Prostate gland (tissue), 2 donors: Measurements from ENCODE around the gene TIMM10.

Experiments
- POLR2A ChIP-seq: fragments of 450-650 bp; IDR thresholded peaks from one replicate; pipeline ENCODE4 v1.6.1; 2016; ENCODE audit warnings: antibody characterized with exemption, mild to moderate bottlenecking
- TF ChIP-seq, protein P1 (sequence below), 4 experiments: fragments of 200-600 bp in 2 of 4; fragments of 450-650 bp in 2 of 4; sonication (generic) in 2 of 4; IDR thresholded peaks; 1 replicate in 3 of 4; 2 replicates in 1 of 4; pipeline ENCODE4 v1.5.1; 2016 to 2019; ENCODE audit warnings: antibody characterized with exemption in 4 of 4, mild to moderate bottlenecking in 2 of 4, moderate library complexity in 2 of 4

GRCh38 chr11:57530215-57530595 lies 349 bp downstream of the TIMM10 start:
- no peak for TF ChIP-seq POLR2A
- TF ChIP-seq, protein P1, sequence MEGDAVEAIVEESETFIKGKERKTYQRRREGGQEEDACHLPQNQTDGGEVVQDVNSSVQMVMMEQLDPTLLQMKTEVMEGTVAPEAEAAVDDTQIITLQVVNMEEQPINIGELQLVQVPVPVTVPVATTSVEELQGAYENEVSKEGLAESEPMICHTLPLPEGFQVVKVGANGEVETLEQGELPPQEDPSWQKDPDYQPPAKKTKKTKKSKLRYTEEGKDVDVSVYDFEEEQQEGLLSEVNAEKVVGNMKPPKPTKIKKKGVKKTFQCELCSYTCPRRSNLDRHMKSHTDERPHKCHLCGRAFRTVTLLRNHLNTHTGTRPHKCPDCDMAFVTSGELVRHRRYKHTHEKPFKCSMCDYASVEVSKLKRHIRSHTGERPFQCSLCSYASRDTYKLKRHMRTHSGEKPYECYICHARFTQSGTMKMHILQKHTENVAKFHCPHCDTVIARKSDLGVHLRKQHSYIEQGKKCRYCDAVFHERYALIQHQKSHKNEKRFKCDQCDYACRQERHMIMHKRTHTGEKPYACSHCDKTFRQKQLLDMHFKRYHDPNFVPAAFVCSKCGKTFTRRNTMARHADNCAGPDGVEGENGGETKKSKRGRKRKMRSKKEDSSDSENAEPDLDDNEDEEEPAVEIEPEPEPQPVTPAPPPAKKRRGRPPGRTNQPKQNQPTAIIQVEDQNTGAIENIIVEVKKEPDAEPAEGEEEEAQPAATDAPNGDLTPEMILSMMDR (IDR thresholded peaks at IDR 0.05): no peak
